ENCODE results near the gene NLRP13.

The NLRP13 gene

DNA sequence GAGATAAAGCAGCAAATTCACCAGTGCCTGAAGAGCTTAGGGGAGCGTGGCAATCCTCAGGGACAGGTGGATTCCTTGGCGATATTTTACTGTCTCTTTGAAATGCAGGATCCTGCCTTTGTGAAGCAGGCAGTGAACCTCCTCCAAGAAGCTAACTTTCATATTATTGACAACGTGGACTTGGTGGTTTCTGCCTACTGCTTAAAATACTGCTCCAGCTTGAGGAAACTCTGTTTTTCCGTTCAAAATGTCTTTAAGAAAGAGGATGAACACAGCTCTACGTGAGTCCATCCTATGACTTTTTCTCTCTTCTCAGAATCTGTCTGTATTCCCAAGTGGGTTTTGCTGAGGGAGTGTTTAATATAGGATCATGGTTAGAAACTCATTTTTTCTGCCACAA, 73.2 kb downstream of the NLRP13 start:
- FAIRE-seq (no peak), DNase-seq (ENCODE audit: insufficient read length, low spot score) (no peak)
- no peak for TF ChIP-seq POLR2A (IDR thresholded peaks at IDR 0.05; ENCODE audit: low read depth, low read length)

DNA sequence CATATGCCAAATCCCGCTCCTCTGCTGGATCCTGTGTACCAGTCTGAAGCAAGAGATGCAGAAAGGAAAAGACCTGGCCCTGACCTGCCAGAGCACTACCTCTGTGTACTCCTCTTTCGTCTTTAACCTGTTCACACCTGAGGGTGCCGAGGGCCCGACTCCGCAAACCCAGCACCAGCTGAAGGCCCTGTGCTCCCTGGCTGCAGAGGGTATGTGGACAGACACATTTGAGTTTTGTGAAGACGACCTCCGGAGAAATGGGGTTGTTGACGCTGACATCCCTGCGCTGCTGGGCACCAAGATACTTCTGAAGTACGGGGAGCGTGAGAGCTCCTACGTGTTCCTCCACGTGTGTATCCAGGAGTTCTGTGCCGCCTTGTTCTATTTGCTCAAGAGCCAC, 73.7 kb downstream of the NLRP13 start:
- DNase-seq (ENCODE audit: insufficient read length, low spot score) (no peak), FAIRE-seq (no peak)
- TF ChIP-seq POLR2A (IDR thresholded peaks at IDR 0.05; ENCODE audit: low read depth, low read length) = no peak

DNA sequence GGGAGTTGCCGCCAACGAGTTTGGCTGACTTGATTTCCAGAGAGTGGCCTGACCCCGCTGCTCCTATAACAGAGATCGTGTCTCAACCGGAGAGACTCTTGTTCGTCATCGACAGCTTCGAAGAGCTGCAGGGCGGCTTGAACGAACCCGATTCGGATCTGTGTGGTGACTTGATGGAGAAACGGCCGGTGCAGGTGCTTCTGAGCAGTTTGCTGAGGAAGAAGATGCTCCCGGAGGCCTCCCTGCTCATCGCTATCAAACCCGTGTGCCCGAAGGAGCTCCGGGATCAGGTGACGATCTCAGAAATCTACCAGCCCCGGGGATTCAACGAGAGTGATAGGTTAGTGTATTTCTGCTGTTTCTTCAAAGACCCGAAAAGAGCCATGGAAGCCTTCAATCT, 74.2 kb downstream of the NLRP13 start:
- DNase-seq (ENCODE audit: insufficient read length, low spot score) (no peak), FAIRE-seq (no peak)
- TF ChIP-seq POLR2A (IDR thresholded peaks at IDR 0.05; ENCODE audit: low read depth, low read length) = no peak

DNA sequence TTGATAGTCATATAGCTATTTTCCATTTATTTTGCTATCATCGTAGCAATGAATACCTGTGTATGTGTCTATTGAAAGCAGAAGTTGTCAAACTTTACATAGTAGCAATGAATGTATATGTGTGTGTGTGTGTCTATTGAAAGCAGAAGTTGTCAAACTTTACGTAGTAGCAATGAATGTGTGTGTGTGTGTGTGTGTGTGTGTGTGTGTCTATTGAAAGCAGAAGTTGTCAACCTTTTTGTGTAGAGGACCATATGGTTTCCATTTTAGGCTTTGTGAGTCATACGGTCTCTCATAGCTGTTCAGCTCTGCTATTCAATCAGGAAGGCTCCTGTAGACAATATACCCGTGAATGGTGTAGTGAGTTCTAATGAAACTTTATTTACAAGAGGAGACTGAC, 75.0 kb downstream of the NLRP13 start:
- FAIRE-seq (no peak), DNase-seq (ENCODE audit: insufficient read length, low spot score) (no peak)
- no peak for TF ChIP-seq POLR2A (IDR thresholded peaks at IDR 0.05; ENCODE audit: low read depth, low read length)

DNA sequence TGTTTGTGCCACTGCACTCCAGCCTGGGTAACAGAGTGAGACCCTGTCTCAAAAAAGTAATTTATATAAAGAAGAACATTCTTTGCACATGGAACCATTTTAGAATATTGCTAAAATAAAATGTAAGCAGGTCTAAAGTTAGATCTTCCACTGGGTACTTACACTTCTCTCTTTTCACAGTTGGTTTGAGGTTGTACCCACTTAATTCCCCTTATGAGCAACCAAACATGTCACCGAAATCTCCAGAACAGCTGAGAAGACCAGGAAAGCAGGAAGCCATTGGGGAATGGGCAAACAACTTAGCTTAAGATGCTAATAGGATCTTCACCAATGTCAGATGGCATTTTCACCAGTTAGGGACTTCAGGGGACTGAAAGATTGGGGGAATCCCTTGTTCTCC, 77.0 kb downstream of the NLRP13 start:
- TF ChIP-seq POLR2A (IDR thresholded peaks at IDR 0.05; ENCODE audit: low read depth, low read length) = no peak
- no peak for DNase-seq (ENCODE audit: insufficient read length, low spot score)

More for the DNA sequence above, 77.0 kb downstream of the NLRP13 start:
- no peak for FAIRE-seq
